GM23338 (cell line): ENCODE data around the gene SUGCT. TPM values are rescaled to one million over a fixed set of nuclear protein-coding genes. Genes with fewer than 3 reads are reported as not detected.

Experiments
- ATAC-seq: fragments of 200-7000 bp; cut with Tn5 transposase; 3 replicates; pipeline ENCODE4 v1.9.1; 2020
- DNase-seq: peaks from one replicate; pipeline ENCODE4 v3.0.0-alpha.2; 2015; ENCODE audit warnings: low spot score
- H2AFZ ChIP-seq: fragments of 200-600 bp; sonication (generic); 2 replicates; pipeline ENCODE4 v1.8.0; 2016; ENCODE audit warnings: antibody characterized with exemption, mild to moderate bottlenecking, moderate library complexity
- H3F3A ChIP-seq: fragments of 200-600 bp; sonication (generic); replicated peaks from 2 replicates; pipeline ENCODE4 v1.8.0; 2017; ENCODE audit warnings: antibody characterized with exemption, mixed run types, low read depth
- H3K27ac ChIP-seq: fragments of 200-600 bp; sonication (generic); 2 replicates; pipeline ENCODE4 v1.6.1; 2016; ENCODE audit warnings: low read depth
- H3K27me3 ChIP-seq: fragments of 200-600 bp; sonication (generic); 2 replicates; pipeline ENCODE4 v1.8.0; 2016; ENCODE audit warnings: mild to moderate bottlenecking, mixed run types, moderate library complexity; ENCODE audit not compliant: insufficient read depth
- H3K36me3 ChIP-seq: fragments of 200-600 bp; sonication (generic); 2 replicates; pipeline ENCODE4 v1.8.0; 2016; ENCODE audit warnings: mild to moderate bottlenecking; ENCODE audit not compliant: insufficient read depth
- H3K4me1 ChIP-seq: fragments of 200-600 bp; sonication (generic); 2 replicates; pipeline ENCODE4 v1.8.0; 2016; ENCODE audit warnings: mild to moderate bottlenecking, moderate library complexity; ENCODE audit not compliant: insufficient read depth
- H3K4me2 ChIP-seq: fragments of 200-600 bp; sonication (generic); 2 replicates; pipeline ENCODE4 v1.7.1; 2017; ENCODE audit warnings: mixed run types
- H3K4me3 ChIP-seq: fragments of 200-600 bp; sonication (generic); 2 replicates; pipeline ENCODE4 v1.6.1; 2016; ENCODE audit warnings: mixed run types
- H3K79me2 ChIP-seq: fragments of 200-600 bp; sonication (generic); replicated peaks from 2 replicates; pipeline ENCODE4 v1.8.0; 2017; ENCODE audit warnings: mild to moderate bottlenecking; ENCODE audit not compliant: insufficient read depth
- H3K9me2 ChIP-seq: fragments of 200-600 bp; sonication (generic); 2 replicates; pipeline ENCODE4 v1.8.0; 2017; ENCODE audit not compliant: insufficient read depth
- H4K20me1 ChIP-seq: fragments of 200-600 bp; sonication (generic); replicated peaks from 2 replicates; pipeline ENCODE4 v1.8.0; 2017; ENCODE audit warnings: mild to moderate bottlenecking; ENCODE audit not compliant: insufficient read depth
- H3K27ac Mint-ChIP-seq: 2 replicates; pipeline ENCODE4 v1.8.0; 2020; ENCODE audit warnings: inconsistent platforms, mild to moderate bottlenecking, moderate library complexity, mixed read lengths
- H3K27me3 Mint-ChIP-seq: 3 replicates; pipeline ENCODE4 v1.8.0; 2022; ENCODE audit warnings: low read depth, mild to moderate bottlenecking, moderate library complexity, mixed read lengths, inconsistent platforms; ENCODE audit not compliant: insufficient read depth, poor library complexity
- H3K36me3 Mint-ChIP-seq: 3 replicates; pipeline ENCODE4 v1.8.0; 2021; ENCODE audit warnings: low read depth, mild to moderate bottlenecking, inconsistent platforms, moderate library complexity, mixed read lengths
- H3K4me1 Mint-ChIP-seq: 3 replicates; pipeline ENCODE4 v1.8.0; 2020; ENCODE audit warnings: mild to moderate bottlenecking, inconsistent platforms, mixed read lengths
- H3K4me3 Mint-ChIP-seq: 3 replicates; pipeline ENCODE4 v1.8.0; 2021; ENCODE audit warnings: moderate library complexity, mild to moderate bottlenecking, inconsistent platforms, mixed read lengths
- H3K9me3 Mint-ChIP-seq: 3 replicates; pipeline ENCODE4 v1.8.0; 2020; ENCODE audit warnings: moderate library complexity, mild to moderate bottlenecking, inconsistent platforms, mixed read lengths
- CREB1 ChIP-seq: fragments of 250-450 bp; sonication (Bioruptor Pico); IDR thresholded peaks from 2 replicates; pipeline ENCODE4 v1.5.0; 2020; ENCODE audit warnings: low read depth, mild to moderate bottlenecking, moderate library complexity
- EZH2 ChIP-seq: fragments of 200-600 bp; sonication (generic); IDR thresholded peaks from one replicate; pipeline ENCODE4 v1.8.0; 2017; ENCODE audit warnings: antibody characterized with exemption, mild to moderate bottlenecking, low read depth; ENCODE audit not compliant: unreplicated experiment
- EZH2phosphoT487 ChIP-seq: fragments of 200-600 bp; sonication (generic); IDR thresholded peaks from one replicate; pipeline ENCODE4 v1.8.1; 2018; ENCODE audit warnings: antibody characterized with exemption; ENCODE audit not compliant: unreplicated experiment
- JUNB ChIP-seq: IDR thresholded peaks from one replicate; pipeline ENCODE4 v1.6.1; 2016; ENCODE audit warnings: antibody characterized with exemption; ENCODE audit not compliant: unreplicated experiment
- NANOG ChIP-seq: IDR thresholded peaks from 2 replicates; pipeline ENCODE4 v1.6.1; 2016; ENCODE audit warnings: antibody characterized with exemption, borderline replicate concordance
- POLR2AphosphoS5 ChIP-seq: IDR thresholded peaks from 2 replicates; pipeline ENCODE4 v1.6.1; 2016; ENCODE audit warnings: antibody characterized with exemption, low read depth
- STAT1 ChIP-seq: IDR thresholded peaks from one replicate; pipeline ENCODE4 v1.6.1; 2016; ENCODE audit warnings: antibody characterized with exemption; ENCODE audit not compliant: unreplicated experiment
- ZNF114 ChIP-seq: fragments of 250-450 bp; sonication (Bioruptor Pico); IDR thresholded peaks from 2 replicates; pipeline ENCODE4 v1.5.0; 2020; ENCODE audit warnings: mild to moderate bottlenecking, moderate library complexity
- ZNF331 ChIP-seq: fragments of 250-450 bp; sonication (Bioruptor Pico); IDR thresholded peaks from 2 replicates; pipeline ENCODE4 v1.5.0; 2020; ENCODE audit warnings: low read depth, mild to moderate bottlenecking, moderate library complexity
- polyA plus RNA-seq: library from polyadenylated mRNA; unstranded; fragments of >200 nt; fragmentation: Nextera tagmentation; extraction: Ambion mirVana; gene quantifications from 2 replicates; pipeline ENCODE4 v1.2.1, GENCODE V29; 2016
- total RNA-seq: library from RNA; depleted of rRNA; stranded (reverse); fragments of >200 nt; shearing (Covaris generic); gene quantifications from 2 replicates; pipeline ENCODE4 v1.2.3, GENCODE V29; 2014
- TF ChIP-seq, protein P1 (sequence below), 2 experiments: fragments of 200-600 bp in 1 of 2; sonication (generic) in 1 of 2; conservative IDR thresholded peaks; 2 replicates each; pipeline versions ENCODE4 v1.5.1 to v1.6.1; 2016 to 2017; ENCODE audit warnings: antibody characterized with exemption in 2 of 2, low read depth in 2 of 2, mild to moderate bottlenecking in 2 of 2, moderate library complexity in 1 of 2
- TF ChIP-seq, protein P2 (sequence below): IDR thresholded peaks from 2 replicates; pipeline ENCODE4 v1.6.1; 2016; ENCODE audit warnings: antibody characterized with exemption
- TF ChIP-seq, protein P3 (sequence below): IDR thresholded peaks from one replicate; pipeline ENCODE4 v1.6.1; 2018; ENCODE audit warnings: antibody characterized with exemption; ENCODE audit not compliant: unreplicated experiment

SUGCT gene
- total and polyA plus RNA-seq, 2 experiments from 2014 or later: 4.2 to 5.6 TPM

DNA sequence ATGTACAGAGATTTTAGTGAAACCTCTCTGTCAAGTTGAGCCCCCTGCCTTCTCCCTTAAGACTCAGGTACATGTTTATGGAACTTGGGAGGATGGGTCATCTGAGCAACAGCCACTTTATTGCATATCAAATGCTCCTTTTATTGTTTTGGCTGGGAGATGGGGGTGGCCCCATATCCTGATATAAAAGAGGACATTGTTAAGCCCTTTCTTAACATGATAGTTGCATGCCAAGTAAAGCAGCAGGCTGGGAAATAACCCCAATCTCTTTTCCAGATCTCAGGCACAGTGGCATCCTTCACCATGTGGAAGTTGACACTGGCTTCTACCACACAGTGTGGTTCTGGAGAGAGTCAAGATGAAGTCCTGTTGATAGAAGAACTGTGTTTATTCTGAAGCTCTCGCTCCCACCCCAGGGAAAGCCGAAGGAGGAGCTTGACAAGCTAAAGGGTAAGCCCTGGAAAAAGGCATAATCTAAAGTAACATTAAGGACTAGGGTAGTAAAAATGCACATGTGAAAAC lies 746.7 kb downstream of the SUGCT start (continued):
- TF ChIP-seq, protein P1, sequence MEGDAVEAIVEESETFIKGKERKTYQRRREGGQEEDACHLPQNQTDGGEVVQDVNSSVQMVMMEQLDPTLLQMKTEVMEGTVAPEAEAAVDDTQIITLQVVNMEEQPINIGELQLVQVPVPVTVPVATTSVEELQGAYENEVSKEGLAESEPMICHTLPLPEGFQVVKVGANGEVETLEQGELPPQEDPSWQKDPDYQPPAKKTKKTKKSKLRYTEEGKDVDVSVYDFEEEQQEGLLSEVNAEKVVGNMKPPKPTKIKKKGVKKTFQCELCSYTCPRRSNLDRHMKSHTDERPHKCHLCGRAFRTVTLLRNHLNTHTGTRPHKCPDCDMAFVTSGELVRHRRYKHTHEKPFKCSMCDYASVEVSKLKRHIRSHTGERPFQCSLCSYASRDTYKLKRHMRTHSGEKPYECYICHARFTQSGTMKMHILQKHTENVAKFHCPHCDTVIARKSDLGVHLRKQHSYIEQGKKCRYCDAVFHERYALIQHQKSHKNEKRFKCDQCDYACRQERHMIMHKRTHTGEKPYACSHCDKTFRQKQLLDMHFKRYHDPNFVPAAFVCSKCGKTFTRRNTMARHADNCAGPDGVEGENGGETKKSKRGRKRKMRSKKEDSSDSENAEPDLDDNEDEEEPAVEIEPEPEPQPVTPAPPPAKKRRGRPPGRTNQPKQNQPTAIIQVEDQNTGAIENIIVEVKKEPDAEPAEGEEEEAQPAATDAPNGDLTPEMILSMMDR (conservative IDR thresholded peaks at IDR 0.05; ENCODE audit: low read depth in 2 of 2): no peak
- TF ChIP-seq CREB1 (CRISPR knock-in tag) (no peak), EZH2phosphoT487 (no peak), JUNB (no peak), NANOG (no peak), POLR2AphosphoS5 (no peak), EZH2 (no peak), ZNF114 (CRISPR knock-in tag) (no peak), ZNF331 (no peak)
- TF ChIP-seq, protein P2, sequence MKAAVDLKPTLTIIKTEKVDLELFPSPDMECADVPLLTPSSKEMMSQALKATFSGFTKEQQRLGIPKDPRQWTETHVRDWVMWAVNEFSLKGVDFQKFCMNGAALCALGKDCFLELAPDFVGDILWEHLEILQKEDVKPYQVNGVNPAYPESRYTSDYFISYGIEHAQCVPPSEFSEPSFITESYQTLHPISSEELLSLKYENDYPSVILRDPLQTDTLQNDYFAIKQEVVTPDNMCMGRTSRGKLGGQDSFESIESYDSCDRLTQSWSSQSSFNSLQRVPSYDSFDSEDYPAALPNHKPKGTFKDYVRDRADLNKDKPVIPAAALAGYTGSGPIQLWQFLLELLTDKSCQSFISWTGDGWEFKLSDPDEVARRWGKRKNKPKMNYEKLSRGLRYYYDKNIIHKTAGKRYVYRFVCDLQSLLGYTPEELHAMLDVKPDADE: no peak
- TF ChIP-seq, protein P3, sequence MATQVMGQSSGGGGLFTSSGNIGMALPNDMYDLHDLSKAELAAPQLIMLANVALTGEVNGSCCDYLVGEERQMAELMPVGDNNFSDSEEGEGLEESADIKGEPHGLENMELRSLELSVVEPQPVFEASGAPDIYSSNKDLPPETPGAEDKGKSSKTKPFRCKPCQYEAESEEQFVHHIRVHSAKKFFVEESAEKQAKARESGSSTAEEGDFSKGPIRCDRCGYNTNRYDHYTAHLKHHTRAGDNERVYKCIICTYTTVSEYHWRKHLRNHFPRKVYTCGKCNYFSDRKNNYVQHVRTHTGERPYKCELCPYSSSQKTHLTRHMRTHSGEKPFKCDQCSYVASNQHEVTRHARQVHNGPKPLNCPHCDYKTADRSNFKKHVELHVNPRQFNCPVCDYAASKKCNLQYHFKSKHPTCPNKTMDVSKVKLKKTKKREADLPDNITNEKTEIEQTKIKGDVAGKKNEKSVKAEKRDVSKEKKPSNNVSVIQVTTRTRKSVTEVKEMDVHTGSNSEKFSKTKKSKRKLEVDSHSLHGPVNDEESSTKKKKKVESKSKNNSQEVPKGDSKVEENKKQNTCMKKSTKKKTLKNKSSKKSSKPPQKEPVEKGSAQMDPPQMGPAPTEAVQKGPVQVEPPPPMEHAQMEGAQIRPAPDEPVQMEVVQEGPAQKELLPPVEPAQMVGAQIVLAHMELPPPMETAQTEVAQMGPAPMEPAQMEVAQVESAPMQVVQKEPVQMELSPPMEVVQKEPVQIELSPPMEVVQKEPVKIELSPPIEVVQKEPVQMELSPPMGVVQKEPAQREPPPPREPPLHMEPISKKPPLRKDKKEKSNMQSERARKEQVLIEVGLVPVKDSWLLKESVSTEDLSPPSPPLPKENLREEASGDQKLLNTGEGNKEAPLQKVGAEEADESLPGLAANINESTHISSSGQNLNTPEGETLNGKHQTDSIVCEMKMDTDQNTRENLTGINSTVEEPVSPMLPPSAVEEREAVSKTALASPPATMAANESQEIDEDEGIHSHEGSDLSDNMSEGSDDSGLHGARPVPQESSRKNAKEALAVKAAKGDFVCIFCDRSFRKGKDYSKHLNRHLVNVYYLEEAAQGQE: no peak

DNA sequence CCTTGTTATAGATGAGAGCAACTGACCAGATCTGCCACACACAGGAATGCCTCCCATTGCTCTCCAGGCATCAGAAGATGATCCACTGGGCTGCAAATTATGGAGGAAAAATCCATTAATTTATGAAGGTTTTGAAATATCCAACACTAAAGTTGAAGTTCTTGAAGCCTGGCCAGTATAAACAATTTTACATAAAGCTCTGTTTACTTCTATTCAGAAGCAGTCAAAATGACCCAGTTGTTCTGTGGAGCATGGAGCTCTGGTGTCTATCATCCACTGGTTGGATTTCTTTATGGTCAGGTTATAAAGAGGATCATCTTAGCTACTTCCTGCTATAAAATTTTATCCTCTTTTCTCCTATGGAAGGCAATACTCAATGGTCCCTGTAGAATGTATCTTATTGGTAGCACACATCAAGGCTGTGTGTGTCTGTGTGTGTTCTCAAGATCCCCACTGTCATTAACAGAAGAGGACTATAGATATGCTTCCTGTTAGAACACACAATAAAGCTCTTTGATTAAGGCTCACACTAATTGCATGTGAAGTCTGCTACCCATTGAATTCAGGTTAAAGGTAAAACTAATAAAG lies 747.4 kb downstream of the SUGCT start:
- Mint-ChIP-seq H3K4me1 (no peaks in the 10 kb centered on the region), H3K27me3 (no peaks in the 10 kb centered on the region), H3K27ac (no peak overlapping the region), H3K4me3 (no peak overlapping the region), H3K9me3 (no peaks in the 10 kb centered on the region), H3K36me3 (no peaks in the 10 kb centered on the region)
- H3K79me2 ChIP-seq: no peaks in the 10 kb centered on the region
- no peaks in the 10 kb centered on the region for H3K27me3 ChIP-seq
- DNase-seq (no peak), ATAC-seq (no peak)
- no peaks in the 10 kb centered on the region for H3F3A ChIP-seq
- H2AFZ ChIP-seq: no peak overlapping the region
- no peak overlapping the region for H3K27ac ChIP-seq
- H4K20me1 ChIP-seq: no peaks in the 10 kb centered on the region
- H3K4me3 ChIP-seq: no peak overlapping the region
- H3K4me1 ChIP-seq: no peaks in the 10 kb centered on the region
- H3K4me2 ChIP-seq: no peak overlapping the region
- H3K36me3 ChIP-seq: no peaks in the 10 kb centered on the region
- H3K9me2 ChIP-seq: peaks cover 32% of the 10 kb centered on the region
- TF ChIP-seq, protein P2: no peak
- TF ChIP-seq POLR2AphosphoS5 (no peak), JUNB (no peak), NANOG (no peak), EZH2phosphoT487 (no peak), EZH2 (no peak), STAT1 (no peak), ZNF331 (no peak)
- TF ChIP-seq, protein P3: no peak
- TF ChIP-seq, protein P1 (conservative IDR thresholded peaks at IDR 0.05; ENCODE audit: low read depth in 2 of 2): no peak
